Ishikawa (cell line): Measurements from ENCODE around the gene SEMA3D.

ENCODE experiments used
- CEBPB ChIP-seq: IDR thresholded peaks from 2 replicates; pipeline ENCODE4 v1.6.1; 2012
- CREB1 ChIP-seq: IDR thresholded peaks from 2 replicates; pipeline ENCODE4 v1.6.1; 2012; ENCODE audit warnings: low read depth
- EGR1 ChIP-seq: IDR thresholded peaks from 2 replicates; pipeline ENCODE4 v1.6.1; 2012
- EP300 ChIP-seq: IDR thresholded peaks from 2 replicates; pipeline ENCODE4 v1.6.1; 2012; ENCODE audit warnings: borderline replicate concordance
- FOXM1 ChIP-seq: IDR thresholded peaks from 2 replicates; pipeline ENCODE4 v1.6.1; 2012; ENCODE audit warnings: low read depth, borderline replicate concordance
- NFIC ChIP-seq: IDR thresholded peaks from 2 replicates; pipeline ENCODE4 v1.6.1; 2012
- RAD21 ChIP-seq: IDR thresholded peaks from 2 replicates; pipeline ENCODE4 v1.6.1; 2012; ENCODE audit warnings: low read depth
- REST ChIP-seq: IDR thresholded peaks from 2 replicates; pipeline ENCODE4 v1.6.1; 2012; ENCODE audit warnings: low read depth, mild to moderate bottlenecking
- TAF1 ChIP-seq: IDR thresholded peaks from 2 replicates; pipeline ENCODE4 v1.6.1; 2012; ENCODE audit warnings: low read depth, mild to moderate bottlenecking
- TCF12 ChIP-seq: IDR thresholded peaks from 2 replicates; pipeline ENCODE4 v1.6.1; 2012; ENCODE audit warnings: low read depth
- TEAD4 ChIP-seq: IDR thresholded peaks from 2 replicates; pipeline ENCODE4 v1.6.1; 2012
- YY1 ChIP-seq: IDR thresholded peaks from 2 replicates; pipeline ENCODE4 v1.6.1; 2012; ENCODE audit warnings: low read depth
- ZBTB7A ChIP-seq: IDR thresholded peaks from 2 replicates; pipeline ENCODE4 v1.6.1; 2012; ENCODE audit warnings: low read depth
- TF ChIP-seq, protein P1 (sequence below): IDR thresholded peaks from 2 replicates; pipeline ENCODE4 v1.6.1; 2012
- TF ChIP-seq, protein P2 (sequence below): IDR thresholded peaks from 2 replicates; pipeline ENCODE4 v1.6.1; 2012

The SEMA3D gene

GRCh38 chr7:84953234-84953633 lies 233.6 kb downstream of the SEMA3D start:
- TF ChIP-seq TCF12 = no peak
- no peak for TF ChIP-seq TAF1

DNA sequence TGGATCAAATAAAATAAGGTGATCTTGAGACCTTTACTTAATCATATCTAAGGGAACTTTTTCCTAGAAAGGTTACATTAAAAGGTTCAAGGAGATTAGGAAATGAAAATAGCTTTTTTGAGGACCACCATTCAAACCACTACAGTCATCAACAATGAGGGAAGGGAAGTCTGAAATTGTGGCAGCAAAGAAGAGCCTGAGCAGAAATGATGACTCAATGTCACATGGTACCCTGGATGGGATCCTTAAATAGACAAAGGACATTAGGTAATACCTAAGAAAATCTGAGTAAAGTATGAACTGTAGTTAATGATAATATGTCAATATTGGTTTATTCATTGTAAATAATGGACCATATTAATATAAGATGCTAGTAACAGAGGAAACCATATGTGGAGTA lies 236.0 kb downstream of the SEMA3D start:
- TF ChIP-seq, protein P1, sequence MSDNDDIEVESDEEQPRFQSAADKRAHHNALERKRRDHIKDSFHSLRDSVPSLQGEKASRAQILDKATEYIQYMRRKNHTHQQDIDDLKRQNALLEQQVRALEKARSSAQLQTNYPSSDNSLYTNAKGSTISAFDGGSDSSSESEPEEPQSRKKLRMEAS = no peak
- TF ChIP-seq TCF12 = no peak
- TF ChIP-seq TEAD4 = no peak
- TF ChIP-seq, protein P2, sequence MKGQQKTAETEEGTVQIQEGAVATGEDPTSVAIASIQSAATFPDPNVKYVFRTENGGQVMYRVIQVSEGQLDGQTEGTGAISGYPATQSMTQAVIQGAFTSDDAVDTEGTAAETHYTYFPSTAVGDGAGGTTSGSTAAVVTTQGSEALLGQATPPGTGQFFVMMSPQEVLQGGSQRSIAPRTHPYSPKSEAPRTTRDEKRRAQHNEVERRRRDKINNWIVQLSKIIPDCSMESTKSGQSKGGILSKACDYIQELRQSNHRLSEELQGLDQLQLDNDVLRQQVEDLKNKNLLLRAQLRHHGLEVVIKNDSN = no peak
- no peak for TF ChIP-seq FOXM1
- TF ChIP-seq NFIC = no peak
- TF ChIP-seq YY1 = no peak
- no peak for TF ChIP-seq EGR1
- TF ChIP-seq ZBTB7A = no peak
- TF ChIP-seq TAF1 = no peak
- TF ChIP-seq RAD21 = no peak
- no peak for TF ChIP-seq CREB1
- TF ChIP-seq EP300 = no peak
- no peak for TF ChIP-seq REST
- TF ChIP-seq CEBPB = no peak

GRCh38 chr7:84949501-84949900 lies 237.4 kb downstream of the SEMA3D start:
- no peak for TF ChIP-seq TAF1

DNA sequence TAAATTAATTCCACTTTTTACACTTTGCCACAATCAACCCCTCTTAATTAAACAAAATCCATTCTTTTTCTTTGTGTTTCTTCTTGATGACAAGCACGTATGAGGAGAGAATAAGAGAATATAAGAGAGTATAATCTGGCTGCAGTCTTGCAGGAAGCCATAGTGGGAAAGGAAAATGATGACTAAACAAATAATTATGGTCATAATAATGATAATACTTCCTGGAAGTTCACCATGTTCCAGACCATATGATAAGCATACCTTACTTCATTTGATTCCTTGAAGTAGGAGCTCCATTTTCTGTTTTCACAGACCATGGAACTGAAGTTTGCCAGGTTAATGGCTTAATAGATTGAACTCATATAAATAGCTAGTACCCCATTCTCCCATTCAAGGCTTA lies 237.8 kb downstream of the SEMA3D start:
- TF ChIP-seq EGR1 = no peak
- TF ChIP-seq EP300 = no peak
- TF ChIP-seq TAF1 = no peak
- TF ChIP-seq TCF12 = no peak
- TF ChIP-seq, protein P2 = no peak
- TF ChIP-seq, protein P1 = no peak
- TF ChIP-seq REST = no peak
- TF ChIP-seq NFIC = no peak
- no peak for TF ChIP-seq CREB1
- no peak for TF ChIP-seq CEBPB
- no peak for TF ChIP-seq TEAD4
- no peak for TF ChIP-seq YY1
- no peak for TF ChIP-seq ZBTB7A
- no peak for TF ChIP-seq FOXM1

GRCh38 chr7:84948634-84949033 lies 238.2 kb downstream of the SEMA3D start:
- TF ChIP-seq NFIC (no peak), ZBTB7A (no peak), CEBPB (no peak), FOXM1 (no peak), CREB1 (no peak), EP300 (no peak), TCF12 (no peak), TEAD4 (no peak), EGR1 (no peak)
- TF ChIP-seq, protein P2 = no peak

DNA sequence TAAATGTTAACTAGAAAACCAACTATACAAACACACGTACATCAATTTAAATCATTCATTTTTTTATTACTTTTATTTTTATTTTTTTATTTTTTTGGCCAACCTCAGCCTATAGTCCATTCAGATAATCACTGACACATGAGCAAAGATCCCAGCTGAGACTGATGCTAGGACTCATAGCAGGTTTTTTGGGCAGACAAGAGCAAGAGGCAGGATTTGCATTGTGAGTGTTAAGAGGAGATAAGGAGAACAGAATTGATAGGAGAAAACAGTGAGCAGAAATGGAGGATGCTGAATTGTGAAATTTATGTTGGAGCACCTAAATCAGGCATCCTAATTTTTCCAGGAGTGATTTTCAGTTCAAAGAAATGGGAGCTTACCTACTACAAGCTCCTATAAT lies 240.3 kb downstream of the SEMA3D start:
- TF ChIP-seq FOXM1 = no peak
